ENCODE data around the gene FSTL5. TPM values are rescaled to one million over a fixed set of nuclear protein-coding genes. Genes with fewer than 3 reads are reported as not detected.
"Not testable (repeated sequence)": the region's sequence is repeated elsewhere in the genome, so short reads cannot be mapped to it uniquely, and the experiment has no call there.

The FSTL5 gene
- total RNA-seq, 1 experiment from 2014 or later = not detected

GRCh38 chr4:161850631-161851030 lies 313.2 kb downstream of the FSTL5 start:
- no peak for DNase-seq (ENCODE audit: low spot score)

- DNase-seq (ENCODE audit: low spot score) = no peak
Observed at GRCh38 chr4:161841759-161842158, 322.0 kb downstream of the FSTL5 start.

DNA sequence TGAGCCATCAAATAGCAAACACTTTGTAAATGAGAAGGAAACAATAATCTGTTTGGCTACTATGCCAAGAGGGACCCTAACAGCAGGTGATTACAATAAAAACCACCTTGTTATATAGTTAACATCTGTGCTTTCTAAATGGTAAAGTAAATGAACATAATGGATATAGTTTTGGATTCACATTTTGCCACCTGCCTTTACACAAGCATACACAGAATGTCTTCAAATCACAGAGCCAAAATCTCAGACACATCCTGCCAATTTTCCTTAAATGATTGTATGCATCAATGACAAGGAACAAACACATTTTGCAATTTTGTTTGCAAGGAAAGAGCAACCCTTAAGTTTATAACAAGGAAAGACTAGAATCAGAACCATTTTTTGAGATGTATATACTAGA lies 334.2 kb downstream of the FSTL5 start:
- DNase-seq (ENCODE audit: low spot score) = no peak

GRCh38 chr4:161828061-161828460 lies 335.7 kb downstream of the FSTL5 start:
- DNase-seq (ENCODE audit: low spot score) = no peak

GRCh38 chr4:161827013-161827412 lies 336.8 kb downstream of the FSTL5 start:
- DNase-seq (ENCODE audit: low spot score) = no peak

- DNase-seq (ENCODE audit: low spot score) = no peak
Observed at GRCh38 chr4:161823450-161823849, 340.4 kb downstream of the FSTL5 start.

DNA sequence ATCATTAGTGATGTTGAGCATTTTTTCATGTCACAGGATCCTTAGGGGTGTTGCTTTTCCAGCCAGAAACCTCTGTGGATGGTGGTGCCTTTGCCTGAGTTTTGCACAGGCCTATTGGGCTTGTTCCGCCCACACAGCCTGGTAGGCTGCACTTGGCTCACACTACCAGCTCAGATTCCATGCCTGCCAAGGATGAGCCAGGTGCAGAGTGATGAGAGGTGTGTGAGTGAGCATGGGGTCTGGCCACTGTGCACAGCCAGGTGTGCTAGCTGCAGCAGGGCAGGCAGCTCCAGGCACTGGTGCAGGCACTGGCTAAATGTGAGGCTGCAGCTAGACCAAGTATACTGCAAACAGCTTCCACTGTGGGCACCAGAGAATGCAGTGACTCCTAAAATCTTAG lies 341.6 kb downstream of the FSTL5 start:
- DNase-seq (ENCODE audit: low spot score) = no peak

DNA sequence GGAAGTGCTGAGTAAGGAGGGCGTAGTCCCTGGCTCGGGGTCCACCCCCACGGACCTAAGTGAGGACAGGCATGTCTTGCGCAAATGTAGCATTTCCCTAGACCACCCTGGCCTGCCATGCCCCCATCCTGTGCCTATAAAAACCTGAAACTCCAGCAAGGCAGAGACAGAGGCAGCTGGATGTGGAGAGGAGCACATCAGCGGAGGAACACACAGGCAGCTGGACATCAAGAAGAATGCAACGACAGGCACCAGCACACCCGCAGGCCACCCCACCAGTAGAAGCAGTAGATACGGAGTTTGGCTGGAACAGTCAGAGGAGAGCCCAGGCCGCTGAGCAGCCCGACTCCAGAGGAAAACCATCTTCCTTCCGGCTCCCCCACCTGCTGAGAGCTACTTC lies 345.9 kb downstream of the FSTL5 start:
- DNase-seq (ENCODE audit: low spot score) = no peak

DNA sequence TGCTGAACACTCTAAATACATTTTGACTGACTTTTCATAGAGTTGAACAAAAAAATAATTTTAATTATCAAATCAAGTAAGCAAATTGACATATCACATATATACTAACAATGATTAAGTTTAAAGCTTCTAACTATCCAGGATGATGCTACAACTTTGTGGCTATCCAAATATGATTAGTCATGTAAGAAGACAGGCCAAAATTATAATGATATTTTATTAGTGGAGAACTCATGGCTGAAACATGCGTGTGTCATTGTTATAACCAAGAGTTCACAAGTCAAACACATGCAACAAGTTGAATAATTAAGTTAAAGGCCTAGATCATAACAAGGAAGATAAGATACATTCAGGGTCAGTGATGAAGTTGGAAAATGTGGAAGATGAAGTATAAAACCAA lies 346.8 kb downstream of the FSTL5 start:
- DNase-seq (ENCODE audit: low spot score) = no peak

GRCh38 chr4:161815841-161816240 lies 348.0 kb downstream of the FSTL5 start:
- no peak for DNase-seq (ENCODE audit: low spot score)

- DNase-seq (ENCODE audit: low spot score) = no peak
Observed at GRCh38 chr4:161813889-161814288, 349.9 kb downstream of the FSTL5 start.

DNA sequence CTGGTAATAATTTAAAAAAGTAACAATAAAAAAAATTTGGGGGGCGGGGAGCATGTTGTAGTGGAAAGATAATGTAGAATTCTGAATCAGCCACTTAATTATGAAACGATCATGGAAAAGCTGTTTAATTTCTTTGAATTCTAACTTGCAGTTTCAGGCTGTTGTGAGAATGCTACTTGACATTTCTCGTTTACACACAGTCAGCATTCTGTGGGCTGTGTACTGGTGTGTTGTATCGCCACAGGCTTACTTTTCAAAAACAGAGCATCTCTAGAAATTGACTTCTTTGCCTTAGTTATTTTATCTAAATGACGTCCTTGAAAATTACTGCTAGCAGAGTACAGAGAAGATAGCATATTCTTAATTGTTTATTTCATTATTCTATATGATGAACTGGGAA lies 350.4 kb downstream of the FSTL5 start:
- no peak for DNase-seq (ENCODE audit: low spot score)

DNA sequence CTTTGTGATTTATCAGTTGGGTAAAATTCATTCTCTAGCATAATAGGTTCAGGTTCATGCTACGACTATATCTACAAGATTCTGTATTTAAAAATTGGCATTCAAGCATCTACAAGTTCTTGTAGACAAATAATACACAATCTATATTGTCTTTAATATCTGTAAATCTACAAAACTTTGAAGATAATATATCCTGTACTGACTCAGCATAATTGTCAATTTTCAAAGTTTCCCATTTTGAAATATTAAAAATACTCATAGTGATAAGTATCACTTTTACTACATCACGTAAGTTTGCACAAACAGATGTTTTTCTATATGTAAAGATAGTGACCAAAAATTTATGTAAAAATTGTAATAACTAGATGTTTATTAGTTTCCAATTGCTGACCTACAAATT lies 360.6 kb downstream of the FSTL5 start:
- DNase-seq (ENCODE audit: low spot score) = no peak

DNA sequence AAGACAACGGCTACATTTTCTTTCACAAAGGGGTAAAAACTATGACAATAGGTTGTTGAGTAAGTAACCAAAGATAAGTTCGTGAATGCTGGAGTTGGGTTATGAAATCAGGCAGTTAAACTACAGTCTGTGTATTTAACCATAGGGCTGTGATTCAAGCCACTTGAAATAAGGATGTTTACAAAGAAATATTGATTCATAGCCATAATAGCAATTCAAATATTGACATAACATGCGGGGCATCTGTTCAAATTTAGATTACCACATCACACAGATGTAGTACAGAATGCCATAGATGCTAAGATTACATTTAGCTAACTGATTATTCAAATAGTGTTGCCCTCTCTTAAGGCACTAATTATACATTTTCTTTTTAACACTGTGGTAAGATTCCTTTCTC lies 364.1 kb downstream of the FSTL5 start:
- peak; percentile 4 for DNase-seq (ENCODE audit: low spot score)

DNA sequence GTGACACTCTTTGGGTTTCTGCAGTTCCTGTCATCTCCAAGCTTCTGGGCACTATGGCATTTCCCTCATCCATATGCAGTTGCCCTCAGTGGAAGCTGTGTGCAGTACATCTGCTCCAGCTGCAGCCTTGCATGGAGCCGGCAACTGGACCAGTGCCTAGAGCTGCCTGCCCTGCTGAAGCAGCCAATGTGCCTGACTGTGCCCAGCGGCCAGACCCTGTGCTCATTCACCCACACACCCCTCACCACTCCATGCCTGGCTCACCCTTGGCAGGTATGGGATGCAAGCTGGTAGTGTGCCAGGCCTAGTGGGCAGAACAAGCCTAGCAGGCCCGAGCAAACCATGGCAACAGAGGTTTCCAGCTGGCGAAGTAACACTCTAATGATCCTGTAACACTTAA lies 370.8 kb downstream of the FSTL5 start:
- DNase-seq (ENCODE audit: low spot score) = no peak

DNA sequence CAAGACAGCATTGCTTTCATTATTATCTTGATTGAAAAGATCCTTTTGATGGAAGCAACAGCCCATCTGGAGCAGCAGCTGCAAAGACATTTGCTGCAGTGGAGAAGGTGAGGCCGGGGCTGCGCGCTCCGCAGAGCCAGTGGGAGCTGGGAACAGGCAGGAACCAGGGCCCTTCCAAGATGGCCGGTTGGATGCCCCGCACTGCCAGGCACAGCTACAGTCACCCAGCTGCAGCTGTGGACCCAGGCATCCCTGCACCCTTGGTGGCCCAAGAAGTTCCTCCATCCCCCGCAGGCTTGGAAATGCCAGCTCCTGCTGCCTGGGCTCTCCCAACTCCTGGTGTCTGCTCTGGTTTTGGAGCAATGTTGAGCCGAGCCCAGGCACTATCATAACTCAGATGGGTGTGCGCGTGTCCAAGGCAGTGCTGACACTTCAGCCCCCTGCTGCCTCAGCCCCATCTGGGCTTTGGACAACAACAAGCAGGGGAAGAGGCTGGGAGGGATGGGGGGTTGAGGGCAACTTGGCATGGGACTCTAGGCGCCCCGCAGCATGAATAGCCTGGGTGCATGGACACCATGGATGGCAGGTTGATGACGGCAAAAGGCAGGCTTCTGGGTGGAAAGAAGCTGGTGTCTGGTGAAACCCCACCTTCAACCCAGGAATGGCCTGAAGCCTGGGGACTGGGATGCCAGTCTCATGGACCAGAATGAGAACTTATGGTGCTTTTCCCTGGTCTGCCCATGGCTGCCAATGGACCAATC lies 371.8 kb downstream of the FSTL5 start:
- DNase-seq (ENCODE audit: low spot score) = no peak

DNA sequence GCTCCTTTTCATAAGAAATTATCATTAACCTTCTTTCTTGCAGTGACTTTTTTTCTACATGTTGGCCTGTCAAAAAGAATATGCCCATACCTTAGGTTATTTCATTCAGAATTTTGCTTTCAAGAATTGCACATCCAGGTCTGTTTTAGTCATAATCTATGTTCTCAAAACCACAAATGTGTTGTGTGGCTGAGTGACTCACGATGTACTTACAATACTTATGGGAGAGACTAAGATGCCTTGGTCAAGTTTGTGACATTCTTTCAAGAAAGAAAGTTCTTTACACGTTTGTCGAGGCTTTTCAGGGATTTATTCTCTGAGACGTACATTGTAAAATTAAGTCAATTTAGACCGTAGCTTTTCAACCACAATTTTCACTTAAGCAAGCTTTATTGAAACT lies 396.7 kb downstream of the FSTL5 start:
- no peak for DNase-seq (ENCODE audit: low spot score)

DNA sequence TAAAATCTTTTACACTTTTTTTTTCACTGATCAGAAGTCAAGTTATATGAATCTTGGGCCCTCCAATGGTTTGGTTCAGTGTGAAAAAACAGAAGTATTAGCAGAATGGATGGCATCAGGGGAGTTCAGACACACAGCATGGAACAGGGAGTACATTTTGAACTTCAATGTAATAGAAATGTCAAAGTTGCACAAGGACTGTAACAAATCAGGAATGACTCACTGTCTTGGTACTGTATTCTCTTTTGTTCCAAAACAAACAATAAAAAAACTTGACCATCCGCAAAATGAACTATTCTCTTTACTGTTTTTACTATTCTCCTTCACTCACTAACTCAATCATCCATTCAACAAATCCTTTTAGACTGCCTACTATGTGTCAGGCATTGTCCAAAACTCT lies 401.0 kb downstream of the FSTL5 start:
- no peak for DNase-seq (ENCODE audit: low spot score)

GRCh38 chr4:161760008-161760407 lies 403.8 kb downstream of the FSTL5 start:
- DNase-seq (ENCODE audit: low spot score) = no peak

DNA sequence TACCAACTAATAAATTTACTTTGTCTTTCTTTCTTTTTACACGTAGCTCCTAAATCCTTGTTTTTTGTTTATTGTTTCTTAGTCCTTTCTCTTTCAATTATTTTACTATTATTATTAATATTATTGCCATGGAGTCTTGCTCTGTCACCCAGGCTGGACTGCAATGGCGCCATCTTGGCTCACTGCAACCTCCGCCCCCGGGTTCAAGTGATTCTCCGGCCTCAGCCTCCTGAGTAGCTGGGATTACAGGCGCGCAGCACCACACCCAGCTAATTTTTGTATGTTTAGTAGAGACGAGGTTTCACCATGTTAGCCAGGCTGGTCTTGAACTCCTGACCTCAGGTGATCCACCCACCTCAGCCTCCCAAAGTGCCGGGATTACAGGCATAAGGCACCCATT lies 405.4 kb downstream of the FSTL5 start:
- not testable (repeated sequence) for DNase-seq (ENCODE audit: low spot score)

DNA sequence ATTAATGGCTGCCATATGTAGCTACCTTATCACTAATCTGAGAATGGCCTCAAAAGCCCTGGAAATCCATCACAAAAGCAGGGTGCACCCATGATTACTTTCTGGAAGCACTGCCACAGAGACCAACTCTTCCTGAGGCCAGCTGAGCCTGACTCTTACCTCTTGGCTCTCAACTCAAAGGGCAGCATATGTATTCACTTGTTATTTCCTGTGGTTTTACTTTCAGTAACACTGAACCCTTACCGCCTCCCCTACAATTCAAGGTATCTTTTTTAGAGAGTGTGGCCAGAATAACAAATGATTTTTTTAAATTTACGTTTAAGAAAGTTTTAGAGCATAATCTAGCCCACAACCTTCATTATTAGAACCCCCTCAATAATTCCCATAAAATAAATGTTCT lies 434.9 kb downstream of the FSTL5 start:
- no peak for DNase-seq (ENCODE audit: low spot score)

GRCh38 chr4:161721947-161722346 lies 441.9 kb downstream of the FSTL5 start:
- no peak for DNase-seq (ENCODE audit: low spot score)

GRCh38 chr4:161717084-161717483 lies 446.7 kb downstream of the FSTL5 start:
- DNase-seq (ENCODE audit: low spot score) = no peak

GRCh38 chr4:161714931-161715330 lies 448.9 kb downstream of the FSTL5 start:
- no peak for DNase-seq (ENCODE audit: low spot score)
